ENCODE results near the gene ERCC6L2.

Gene ERCC6L2

GRCh38 chr9:95903398-95903797, 27.9 kb downstream of the ERCC6L2 start:
- H3K27ac ChIP-seq = no peak overlapping the region
- TF ChIP-seq, protein P1, sequence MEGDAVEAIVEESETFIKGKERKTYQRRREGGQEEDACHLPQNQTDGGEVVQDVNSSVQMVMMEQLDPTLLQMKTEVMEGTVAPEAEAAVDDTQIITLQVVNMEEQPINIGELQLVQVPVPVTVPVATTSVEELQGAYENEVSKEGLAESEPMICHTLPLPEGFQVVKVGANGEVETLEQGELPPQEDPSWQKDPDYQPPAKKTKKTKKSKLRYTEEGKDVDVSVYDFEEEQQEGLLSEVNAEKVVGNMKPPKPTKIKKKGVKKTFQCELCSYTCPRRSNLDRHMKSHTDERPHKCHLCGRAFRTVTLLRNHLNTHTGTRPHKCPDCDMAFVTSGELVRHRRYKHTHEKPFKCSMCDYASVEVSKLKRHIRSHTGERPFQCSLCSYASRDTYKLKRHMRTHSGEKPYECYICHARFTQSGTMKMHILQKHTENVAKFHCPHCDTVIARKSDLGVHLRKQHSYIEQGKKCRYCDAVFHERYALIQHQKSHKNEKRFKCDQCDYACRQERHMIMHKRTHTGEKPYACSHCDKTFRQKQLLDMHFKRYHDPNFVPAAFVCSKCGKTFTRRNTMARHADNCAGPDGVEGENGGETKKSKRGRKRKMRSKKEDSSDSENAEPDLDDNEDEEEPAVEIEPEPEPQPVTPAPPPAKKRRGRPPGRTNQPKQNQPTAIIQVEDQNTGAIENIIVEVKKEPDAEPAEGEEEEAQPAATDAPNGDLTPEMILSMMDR (conservative IDR thresholded peaks at IDR 0.05) = no peak

GRCh38 chr9:95907794-95908193, 32.3 kb downstream of the ERCC6L2 start:
- H3K27ac ChIP-seq = no peak overlapping the region
- TF ChIP-seq, protein P1 (conservative IDR thresholded peaks at IDR 0.05) = peak; percentile 14; the same call in 1 of the 2 replicates

- H3K27ac ChIP-seq = no peak overlapping the region
- TF ChIP-seq, protein P1 (conservative IDR thresholded peaks at IDR 0.05) = no peak
These were observed 34.7 kb downstream of the ERCC6L2 start for GRCh38 chr9:95910023-95910707.

- TF ChIP-seq, protein P1 (conservative IDR thresholded peaks at IDR 0.05) = no peak
- peak overlapping the region; percentile 2; the same call in 1 of the 2 replicates for H3K27ac ChIP-seq
These were observed 35.4 kb downstream of the ERCC6L2 start for GRCh38 chr9:95910770-95911340.

DNA sequence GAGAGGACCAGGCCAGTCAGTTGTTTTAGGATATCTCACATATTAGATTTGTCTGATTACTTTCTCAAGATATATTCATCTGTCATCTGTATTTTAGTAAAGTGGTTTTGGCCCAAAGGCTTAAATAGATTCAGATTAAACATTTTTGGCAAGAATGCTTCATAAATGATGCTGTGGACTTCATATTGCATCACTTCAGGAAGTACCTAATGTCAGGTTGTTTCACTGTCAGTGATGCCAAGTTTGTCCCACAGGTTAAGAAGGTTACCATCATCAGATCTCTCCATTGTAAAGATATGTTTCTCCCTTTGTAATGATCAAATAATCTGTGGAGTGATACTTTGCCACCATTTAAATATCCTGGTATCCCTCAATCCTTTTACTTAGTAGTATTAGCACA, 37.3 kb downstream of the ERCC6L2 start:
- H3K27ac ChIP-seq = no peak overlapping the region
- TF ChIP-seq, protein P1 (conservative IDR thresholded peaks at IDR 0.05) = no peak

- H3K27ac ChIP-seq = no peak overlapping the region
- TF ChIP-seq, protein P1 (conservative IDR thresholded peaks at IDR 0.05) = no peak
These were observed 44.5 kb downstream of the ERCC6L2 start for GRCh38 chr9:95920017-95920416.

GRCh38 chr9:95923794-95924193, 48.3 kb downstream of the ERCC6L2 start:
- TF ChIP-seq, protein P1 (conservative IDR thresholded peaks at IDR 0.05) = no peak

More at GRCh38 chr9:95923794-95924193, 48.3 kb downstream of the ERCC6L2 start:
- no peak overlapping the region for H3K27ac ChIP-seq
